ENCODE data around the gene ZBTB45. TPM values are rescaled to one million over a fixed set of nuclear protein-coding genes. Genes with fewer than 3 reads are reported as not detected.
A peak's percentile ranks its signal among the peaks of the same experiment; 100 is the strongest.

ZBTB45 gene
- total and polyA plus RNA-seq, 9 of the 15 experiments (the other 6 are each of a cell fraction or from before 2014, with no cell fraction given), result 0.08 to 16.1 (median 1.8) TPM

GRCh38 chr19:58558623-58559274, 39.1 kb upstream of the ZBTB45 start (continued):
- TF ChIP-seq ZBTB2 (IDR thresholded peaks at IDR 0.05), result peak; percentile 89
- no peak for TF ChIP-seq SNAPC5 (CRISPR knock-in tag; IDR thresholded peaks at IDR 0.05)
- TF ChIP-seq SOX6 (IDR thresholded peaks at IDR 0.05), result no peak
- TF ChIP-seq CHD4 (IDR thresholded peaks at IDR 0.05; ENCODE audit: insufficient read depth, insufficient replicate concordance, low read depth, low read length, poor library complexity, severe bottlenecking), result no peak
- no peak for TF ChIP-seq SP1 (CRISPR knock-in tag; IDR thresholded peaks at IDR 0.05)
- TF ChIP-seq CHD2 (IDR thresholded peaks at IDR 0.05; ENCODE audit: low read depth, low read length), result no peak; the same call in 1 of the 2 replicates
- no peak for TF ChIP-seq ZFP1 (CRISPR knock-in tag; IDR thresholded peaks at IDR 0.05)
- TF ChIP-seq MCM5 (IDR thresholded peaks at IDR 0.05; ENCODE audit: low read depth), result no peak
- no peak for TF ChIP-seq NUFIP1 (IDR thresholded peaks at IDR 0.05; ENCODE audit: partially characterized antibody)
- TF ChIP-seq ZNF785 (CRISPR knock-in tag; IDR thresholded peaks at IDR 0.05), result no peak
- TF ChIP-seq ATF7 (IDR thresholded peaks at IDR 0.05), result peak; percentile 71
- TF ChIP-seq ERF (CRISPR knock-in tag; IDR thresholded peaks at IDR 0.05), result peak; percentile 40; the same call in 1 of the 2 replicates
- no peak for TF ChIP-seq FUS (optimal IDR thresholded peaks at IDR 0.05; ENCODE audit: low read depth, low read length)
- no peak for TF ChIP-seq ZNF12 (CRISPR knock-in tag; IDR thresholded peaks at IDR 0.05)
- no peak for TF ChIP-seq RAD51 (IDR thresholded peaks at IDR 0.05; ENCODE audit: borderline replicate concordance, low read depth)
- TF ChIP-seq XRCC5 (IDR thresholded peaks at IDR 0.05; ENCODE audit: low read depth, low read length), result no peak
- peak; percentile 60; the same call in 1 of the 2 replicates for TF ChIP-seq OTX1 (CRISPR knock-in tag; IDR thresholded peaks at IDR 0.05)
- no peak for TF ChIP-seq TRIM25 (IDR thresholded peaks at IDR 0.05; ENCODE audit: borderline replicate concordance)
- 0 out of 2 replicates have a peak, but pooled peaks have one; percentile 3 for TF ChIP-seq SMC3 (conservative IDR thresholded peaks at IDR 0.05; ENCODE audit: insufficient read depth, low read depth, low read length)
- no peak for TF ChIP-seq MYC (IDR thresholded peaks at IDR 0.05; ENCODE audit: low read depth, low read length)
- TF ChIP-seq MYC (CRISPR knock-in tag; IDR thresholded peaks at IDR 0.05; ENCODE audit: borderline replicate concordance, low read depth), result no peak
- no peak for TF ChIP-seq TAF15 (IDR thresholded peaks at IDR 0.05; ENCODE audit: low read depth, low read length)
- TF ChIP-seq ZNF644 (tag; IDR thresholded peaks at IDR 0.05; ENCODE audit: low read depth), result no peak
- TF ChIP-seq HMGN3 (IDR thresholded peaks at IDR 0.05; ENCODE audit: borderline replicate concordance, extremely low read depth, insufficient read length, low read depth, low read length), result peak; percentile 43
- TF ChIP-seq EGR1 (conservative IDR thresholded peaks at IDR 0.05), result no peak
- no peak; the same call in 1 of the 2 replicates for TF ChIP-seq HBP1 (CRISPR knock-in tag; IDR thresholded peaks at IDR 0.05)

Measured in K562 (cell line).